Measurements from ENCODE around the gene FBF1.

DNA sequence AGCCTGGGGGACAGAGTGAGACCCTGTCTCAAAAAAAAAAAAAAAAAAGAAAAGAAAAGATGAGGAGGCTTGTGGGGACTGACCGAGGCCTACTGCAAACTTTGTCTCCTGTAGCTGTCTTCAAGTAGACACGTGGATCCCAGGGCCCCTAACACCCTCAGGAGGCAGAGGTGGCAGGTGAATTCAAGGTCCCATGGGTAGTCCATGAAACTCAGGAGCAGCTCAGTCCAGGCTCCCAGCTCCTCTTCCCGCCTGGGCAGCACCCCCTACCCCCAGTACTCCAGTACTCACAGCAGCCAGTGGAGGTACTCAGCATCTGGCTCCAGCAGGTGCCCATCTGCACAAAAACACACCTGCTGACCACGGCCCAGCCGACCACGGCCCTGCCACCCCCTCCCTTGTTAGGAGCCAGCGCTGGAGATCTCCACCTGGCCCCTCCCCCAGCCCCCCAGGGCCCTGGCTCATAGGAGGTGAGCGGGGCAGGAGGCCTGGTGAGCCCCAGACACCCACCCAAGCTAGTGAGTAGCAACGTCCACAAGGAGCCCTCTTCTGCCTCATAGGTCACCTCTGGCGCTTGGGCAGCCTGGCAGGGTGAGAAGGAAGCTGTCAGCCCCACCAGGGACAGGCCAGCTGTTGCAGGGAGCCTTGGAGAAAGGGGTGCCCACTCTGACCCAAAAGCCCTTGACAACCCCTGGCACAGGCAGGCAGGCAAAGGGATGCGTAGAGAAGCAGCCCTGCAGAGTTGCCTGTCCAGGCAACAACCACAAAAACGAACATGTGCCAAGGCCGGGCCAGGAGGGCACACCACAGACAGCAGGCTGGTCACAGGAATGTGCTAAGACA is 39.9 kb downstream of the FBF1 start:
- TF ChIP-seq POLR2A (IDR thresholded peaks at IDR 0.05) = no peak
- TF ChIP-seq, protein P1, sequence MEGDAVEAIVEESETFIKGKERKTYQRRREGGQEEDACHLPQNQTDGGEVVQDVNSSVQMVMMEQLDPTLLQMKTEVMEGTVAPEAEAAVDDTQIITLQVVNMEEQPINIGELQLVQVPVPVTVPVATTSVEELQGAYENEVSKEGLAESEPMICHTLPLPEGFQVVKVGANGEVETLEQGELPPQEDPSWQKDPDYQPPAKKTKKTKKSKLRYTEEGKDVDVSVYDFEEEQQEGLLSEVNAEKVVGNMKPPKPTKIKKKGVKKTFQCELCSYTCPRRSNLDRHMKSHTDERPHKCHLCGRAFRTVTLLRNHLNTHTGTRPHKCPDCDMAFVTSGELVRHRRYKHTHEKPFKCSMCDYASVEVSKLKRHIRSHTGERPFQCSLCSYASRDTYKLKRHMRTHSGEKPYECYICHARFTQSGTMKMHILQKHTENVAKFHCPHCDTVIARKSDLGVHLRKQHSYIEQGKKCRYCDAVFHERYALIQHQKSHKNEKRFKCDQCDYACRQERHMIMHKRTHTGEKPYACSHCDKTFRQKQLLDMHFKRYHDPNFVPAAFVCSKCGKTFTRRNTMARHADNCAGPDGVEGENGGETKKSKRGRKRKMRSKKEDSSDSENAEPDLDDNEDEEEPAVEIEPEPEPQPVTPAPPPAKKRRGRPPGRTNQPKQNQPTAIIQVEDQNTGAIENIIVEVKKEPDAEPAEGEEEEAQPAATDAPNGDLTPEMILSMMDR (IDR thresholded peaks at IDR 0.05) = no peak
